Medulla oblongata (tissue), 1 donor: ENCODE measurements around the gene FANCC.

Source experiments
- DNase-seq: peaks from one replicate; pipeline ENCODE4 v3.0.0-alpha.2; 2015; ENCODE audit errors: extremely low spot score

FANCC gene

GRCh38 chr9:95070549-95071021 is 246.9 kb downstream of the FANCC start:
- no peak for DNase-seq

GRCh38 chr9:95067897-95068296 is 249.6 kb downstream of the FANCC start:
- DNase-seq: no peak

GRCh38 chr9:95067057-95067456 is 250.5 kb downstream of the FANCC start:
- DNase-seq: no peak

GRCh38 chr9:95065224-95065623 is 252.3 kb downstream of the FANCC start:
- DNase-seq: no peak

- DNase-seq: no peak
These were observed 254.2 kb downstream of the FANCC start for GRCh38 chr9:95063300-95063699.

- no peak for DNase-seq
These were observed 254.9 kb downstream of the FANCC start for GRCh38 chr9:95062596-95063065.

GRCh38 chr9:95061916-95062595 is 255.5 kb downstream of the FANCC start:
- no peak for DNase-seq

- DNase-seq: no peak
These were observed 256.6 kb downstream of the FANCC start for GRCh38 chr9:95060916-95061315.

- no peak for DNase-seq
These were observed 257.3 kb downstream of the FANCC start for GRCh38 chr9:95060234-95060633.

- DNase-seq: no peak
These were observed 258.6 kb downstream of the FANCC start for GRCh38 chr9:95058795-95059386.

- no peak for DNase-seq
These were observed 259.3 kb downstream of the FANCC start for GRCh38 chr9:95058121-95058785.

- no peak for DNase-seq
These were observed 260.4 kb downstream of the FANCC start for GRCh38 chr9:95057101-95057500.

- DNase-seq: no peak
These were observed 261.5 kb downstream of the FANCC start for GRCh38 chr9:95055851-95056551.

- no peak for DNase-seq
These were observed 262.1 kb downstream of the FANCC start for GRCh38 chr9:95055334-95055850.

GRCh38 chr9:95053611-95054570 is 263.6 kb downstream of the FANCC start:
- DNase-seq: no peak

- no peak for DNase-seq
These were observed 267.7 kb downstream of the FANCC start for GRCh38 chr9:95049761-95050160.
